Fibroblast of upper back skin (primary cell): Measurements from ENCODE around the gene YKT6.
"Not testable (repeated sequence)": the region's sequence is repeated elsewhere in the genome, so short reads cannot be mapped to it uniquely, and the experiment has no call there.

Source experiments
- DNase-seq: peaks from one replicate; pipeline ENCODE4 v3.0.0-alpha.2; 2013

YKT6 gene

GRCh38 chr7:44172803-44173424 lies 27.9 kb upstream of the YKT6 start:
- no peak for DNase-seq

GRCh38 chr7:44173911-44174693 lies 26.7 kb upstream of the YKT6 start:
- DNase-seq = no peak

- not testable (repeated sequence) for DNase-seq
Measured at GRCh38 chr7:44174694-44174948, 26.2 kb upstream of the YKT6 start.

DNA sequence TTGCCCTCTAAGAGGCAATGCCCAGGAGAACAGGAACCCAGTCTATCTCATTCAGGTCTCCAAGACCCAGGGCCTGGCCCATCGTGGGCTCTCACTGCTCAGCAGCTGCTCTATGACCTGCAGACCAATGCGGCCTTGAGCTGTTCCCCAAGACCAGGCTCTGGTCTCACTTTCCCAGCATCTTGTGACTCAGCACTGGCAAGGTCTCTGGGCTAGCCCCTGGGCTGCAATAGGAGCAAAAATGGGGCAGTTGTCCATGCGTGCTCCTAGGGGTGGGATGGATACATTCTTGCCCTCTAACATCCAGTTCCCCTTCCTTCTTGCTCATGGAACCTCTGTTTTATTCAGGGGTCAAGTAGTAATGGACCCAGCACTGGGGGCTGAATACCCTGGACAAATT lies 25.0 kb upstream of the YKT6 start:
- no peak for DNase-seq

DNA sequence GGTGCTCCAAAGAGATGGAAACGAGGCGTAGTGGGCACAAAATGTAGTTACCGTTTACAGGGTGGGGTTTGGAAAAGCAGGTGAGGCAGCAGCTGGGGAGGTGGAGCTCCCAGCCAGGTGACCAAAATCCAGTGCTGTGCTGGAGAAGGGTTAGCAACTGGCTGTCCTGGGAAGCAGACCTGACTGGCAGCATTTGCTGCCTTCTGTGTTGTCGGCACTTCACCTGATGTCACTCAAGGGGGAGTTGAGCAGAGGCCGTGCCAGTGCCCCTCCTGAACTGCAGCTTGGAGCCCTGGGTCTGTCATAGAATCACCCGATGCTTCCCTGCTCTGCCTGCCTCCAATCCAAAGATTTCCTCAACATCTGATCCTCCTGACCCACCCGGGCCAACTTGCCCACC lies 24.3 kb upstream of the YKT6 start:
- no peak for DNase-seq

- peak; percentile 27 for DNase-seq
Measured at GRCh38 chr7:44177570-44178131, 23.1 kb upstream of the YKT6 start.

DNA sequence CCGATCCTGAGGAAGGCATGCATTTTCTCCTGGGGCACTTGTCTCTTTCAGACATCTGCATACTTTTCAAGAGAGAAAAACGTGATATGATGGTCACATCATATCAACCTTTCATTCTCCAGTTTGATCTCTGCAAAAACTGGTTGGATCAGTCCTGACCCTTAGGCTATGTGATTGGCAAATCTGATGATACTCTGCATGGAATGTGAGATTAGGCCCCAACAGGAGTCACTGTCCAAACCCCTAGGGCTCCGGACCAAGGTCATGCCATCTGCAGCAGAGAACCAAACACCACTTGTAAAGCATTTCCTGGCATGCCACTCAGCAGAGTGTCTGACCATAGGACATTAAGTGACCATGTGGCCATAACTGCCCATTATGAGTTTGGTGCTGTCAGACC lies 20.1 kb upstream of the YKT6 start:
- DNase-seq = no peak

DNA sequence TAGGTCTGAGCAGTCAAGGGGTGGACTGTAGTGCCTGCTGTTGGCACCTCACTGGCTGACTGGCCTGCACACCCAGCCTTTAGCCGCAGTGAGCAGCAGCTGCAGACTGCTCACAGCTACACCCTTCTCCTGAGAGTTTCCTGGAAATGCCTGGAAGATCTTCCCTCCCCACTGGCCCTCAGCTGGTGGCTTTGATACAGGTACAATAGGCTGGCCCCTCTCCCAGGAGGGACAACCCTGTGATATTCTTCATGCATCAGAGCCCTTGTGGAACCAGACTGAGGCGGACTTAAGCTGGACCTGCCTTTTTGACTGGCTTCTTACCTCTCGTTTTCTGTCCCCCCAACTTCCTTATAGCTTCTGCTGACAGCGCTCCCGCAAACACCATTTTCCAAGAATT lies 18.0 kb upstream of the YKT6 start:
- DNase-seq = no peak

GRCh38 chr7:44183386-44183785 lies 17.4 kb upstream of the YKT6 start:
- DNase-seq = no peak

- peak; percentile 86 for DNase-seq
Measured at GRCh38 chr7:44184206-44184872, 16.4 kb upstream of the YKT6 start.

DNA sequence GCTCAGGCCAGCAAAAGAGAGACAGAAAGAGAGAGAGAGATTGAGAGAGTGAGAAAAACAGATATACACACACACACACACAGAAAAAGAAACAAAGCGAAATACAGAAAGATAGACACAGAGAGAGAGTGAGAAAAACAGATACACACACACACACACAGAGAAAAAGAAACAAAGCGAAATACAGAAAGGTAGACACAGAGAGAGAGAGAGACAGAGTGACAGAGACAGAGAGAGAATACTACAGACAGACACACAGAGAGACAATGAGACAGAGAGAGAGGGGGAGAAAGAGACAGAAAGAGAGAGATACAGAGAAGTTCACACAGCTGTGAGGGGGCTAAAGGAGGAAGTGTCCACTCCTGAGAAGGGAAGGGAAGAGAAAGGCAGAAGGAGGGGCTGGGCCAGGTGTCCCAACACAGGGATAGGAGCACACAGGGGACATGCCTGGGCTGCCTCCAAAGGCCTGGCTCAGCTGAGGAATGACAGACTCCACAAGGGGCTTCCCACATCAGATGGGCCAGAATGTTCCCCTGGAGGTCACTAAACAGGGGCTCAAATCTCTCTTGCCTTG lies 15.8 kb upstream of the YKT6 start:
- DNase-seq = no peak

- DNase-seq = no peak
Measured at GRCh38 chr7:44185729-44186128, 15.0 kb upstream of the YKT6 start.

- no peak for DNase-seq
Measured at GRCh38 chr7:44186736-44187135, 14.0 kb upstream of the YKT6 start.

DNA sequence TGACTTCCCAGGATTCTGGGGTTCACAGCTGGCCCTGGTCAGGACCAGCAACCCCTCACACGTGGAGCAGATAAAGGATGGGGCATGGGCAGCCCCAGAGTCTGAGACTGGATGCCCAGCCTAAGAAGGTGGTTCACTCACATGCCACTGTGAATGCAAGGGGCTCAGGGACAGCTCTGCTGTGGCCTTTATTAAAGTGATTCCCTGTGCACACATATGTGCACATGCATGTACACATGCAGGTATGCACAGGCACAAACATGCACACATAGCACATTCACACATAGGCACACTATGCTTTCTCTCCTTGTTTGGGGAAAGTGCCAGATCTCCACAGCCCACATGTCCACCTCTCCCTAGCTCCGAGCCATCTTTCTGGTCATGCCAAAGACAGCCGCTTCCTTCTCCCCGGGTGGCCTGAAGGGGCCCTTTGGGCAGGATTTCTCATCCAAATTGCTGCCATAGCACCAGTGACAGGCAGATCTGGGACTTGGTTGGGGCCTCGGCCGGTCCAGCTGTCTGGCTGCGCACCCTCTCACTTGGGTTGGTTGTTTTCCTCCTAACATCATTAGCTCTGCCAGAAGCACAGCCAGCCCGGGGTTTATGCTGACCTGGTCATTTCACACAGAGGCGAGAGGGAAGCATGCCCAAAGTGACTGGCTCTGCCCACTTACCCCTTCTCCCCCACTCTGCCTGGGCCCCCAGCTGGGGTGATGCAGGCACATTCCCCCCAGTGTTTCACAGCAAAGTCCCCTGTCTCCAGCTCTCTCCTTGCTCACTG lies 13.0 kb upstream of the YKT6 start:
- DNase-seq = no peak

DNA sequence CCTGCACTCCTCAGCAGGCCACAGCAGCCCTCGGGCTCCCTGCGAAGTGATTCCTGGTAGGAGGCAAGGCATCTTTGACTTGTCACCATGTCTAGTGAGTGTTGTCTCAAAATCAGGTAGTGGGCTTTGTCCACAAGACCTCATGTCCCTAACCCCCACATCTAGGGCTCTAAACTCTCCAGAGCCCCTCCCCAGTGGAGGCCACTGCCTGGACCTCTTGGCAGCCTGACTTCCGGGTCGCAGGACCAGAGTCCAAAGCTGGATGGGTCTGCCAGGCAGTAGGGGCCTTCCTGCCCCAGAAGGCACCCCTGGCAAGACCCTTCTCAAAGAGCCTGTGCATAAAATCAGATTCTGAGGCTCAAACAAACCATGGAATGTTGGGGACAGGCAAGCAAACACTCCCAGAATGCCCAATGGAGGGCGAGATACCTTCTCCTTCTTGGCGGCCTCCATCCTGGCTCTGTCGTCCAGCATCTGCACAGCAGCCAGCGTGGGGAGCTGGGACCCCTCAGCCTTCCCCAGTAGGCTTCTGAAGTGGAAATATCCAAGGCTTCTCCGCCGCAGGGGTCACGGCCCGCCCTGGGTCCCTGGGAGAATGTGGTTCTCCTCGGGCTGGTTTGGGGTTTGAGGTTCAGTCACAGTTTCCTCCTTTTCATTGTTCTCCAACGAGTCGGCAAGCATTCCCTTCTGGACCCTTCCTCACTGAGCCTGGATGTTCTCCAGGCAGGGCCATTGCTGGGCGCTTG lies 12.1 kb upstream of the YKT6 start:
- DNase-seq = no peak

DNA sequence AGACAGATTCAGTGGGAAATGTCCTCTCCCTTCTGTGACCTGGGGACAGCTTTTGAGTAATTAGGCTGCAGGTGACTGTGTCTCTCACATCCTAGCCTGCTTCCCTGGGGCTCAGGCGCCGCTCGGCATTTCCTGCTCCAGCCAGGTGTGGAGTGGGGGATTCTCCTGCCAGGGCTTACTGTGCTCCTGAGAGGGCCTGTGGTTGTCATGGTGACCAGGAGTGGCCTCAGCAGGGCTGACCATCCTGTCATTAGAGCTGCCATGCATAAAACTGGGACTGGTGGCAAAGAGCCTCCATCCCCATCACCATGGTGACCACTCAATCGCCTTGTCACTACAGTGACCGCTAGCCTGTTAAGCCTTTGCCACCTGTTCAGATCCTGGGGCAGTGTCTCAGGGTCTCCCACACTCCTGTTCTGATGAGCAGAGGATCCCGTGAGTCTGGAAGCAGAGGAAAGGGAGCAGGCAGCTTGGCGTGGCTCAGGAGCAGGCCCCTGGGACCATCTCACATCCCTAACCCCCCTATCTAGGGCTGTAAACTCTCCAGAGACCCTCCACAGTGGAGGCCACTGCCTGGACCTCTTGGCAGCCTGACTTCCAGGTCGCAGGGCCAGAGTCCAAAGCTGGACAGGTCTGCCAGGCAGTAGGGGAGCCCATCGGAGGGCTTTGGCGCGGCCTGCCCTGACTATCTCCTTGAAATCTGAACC lies 11.3 kb upstream of the YKT6 start, which contains the start of gene GCK:
TSS of gene GCK (minus strand) at position 154 of the 707 bp plus-strand sequence. CDS start 486 bp downstream, outside the sequence.
- DNase-seq = no peak

GRCh38 chr7:44189993-44190872 lies 10.5 kb upstream of the YKT6 start:
- no peak for DNase-seq

GRCh38 chr7:44191171-44191570 lies 9.6 kb upstream of the YKT6 start:
- DNase-seq = peak; percentile 37

DNA sequence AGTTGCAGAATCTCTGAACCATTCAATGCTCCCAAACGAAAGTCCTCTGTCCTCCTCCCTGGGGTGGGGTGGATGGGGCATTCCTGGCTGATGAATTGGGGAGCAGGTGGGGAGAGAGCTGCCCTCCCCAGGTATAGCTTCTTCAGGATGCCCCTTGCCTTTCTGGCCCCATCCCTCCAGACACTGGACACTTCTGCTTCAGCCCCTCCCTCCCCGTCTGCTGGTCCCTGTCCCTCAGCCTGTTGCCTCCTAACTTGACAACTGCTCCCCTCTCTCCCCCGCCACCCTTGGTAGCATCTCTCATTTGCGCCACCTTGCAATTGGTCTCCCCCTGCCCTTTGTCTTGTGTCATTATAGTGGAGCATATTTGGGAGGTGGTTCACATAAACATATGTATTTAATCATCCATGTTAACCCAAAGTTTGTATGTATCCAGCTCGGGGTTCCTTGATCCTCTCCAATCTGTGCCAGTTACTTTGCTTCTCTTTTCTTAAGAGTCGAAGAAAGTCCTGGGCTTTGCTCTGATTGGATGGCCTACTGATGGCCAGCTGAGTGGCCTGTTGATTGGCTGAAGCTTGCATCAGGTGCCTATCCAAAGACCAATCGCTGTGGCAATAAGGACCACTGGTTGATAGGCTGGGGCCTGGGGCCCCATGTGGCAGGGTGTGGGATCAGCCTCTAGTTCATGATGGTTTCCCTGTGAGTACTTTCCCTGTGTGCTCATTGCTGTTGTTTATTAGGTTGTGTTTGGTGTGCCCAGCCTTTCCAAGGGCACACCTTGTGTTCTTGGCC lies 7.6 kb upstream of the YKT6 start:
- no peak for DNase-seq
